H1 (cell line): ENCODE data around the gene ZNRF3. TPM values are rescaled to one million over a fixed set of nuclear protein-coding genes. Genes with fewer than 3 reads are reported as not detected.

Experiments
- CTCF ChIA-PET: fragments of 300-600 bp; sonication (Branson Sonifier 250); formaldehyde crosslinking; loops from one replicate; lab custom pipeline; 2021; ENCODE audit not compliant: partially characterized antibody; lab: Charles Lee
- POLR2A ChIA-PET: fragments of 300-600 bp; sonication (Branson Sonifier 250); formaldehyde crosslinking; loops from one replicate; lab custom pipeline; 2021; ENCODE audit warnings: inconsistent platforms; ENCODE audit not compliant: partially characterized antibody; lab: Charles Lee
- DNase-seq, 2 experiments: peaks; one replicate each; pipeline versions ENCODE4 v3.0.0 to v3.0.0-alpha.2; 2010 to 2022; ENCODE audit warnings: low spot score in 2 of 2, low read depth in 1 of 2, mixed read lengths in 1 of 2
- FAIRE-seq: peaks from 2 replicates; lab custom pipeline; 2011; peaks lifted over from hg19 to GRCh38; lab: Jason Lieb, UNC
- H2AFZ ChIP-seq: 2 replicates; pipeline ENCODE4 v1.8.1; 2012; ENCODE audit warnings: low read length, inconsistent platforms
- H2AK5ac ChIP-seq: 2 replicates; pipeline ENCODE4 v1.6.1; 2013; ENCODE audit warnings: low read depth, low read length
- H2BK120ac ChIP-seq: replicated peaks from 2 replicates; pipeline ENCODE3; 2013; ENCODE audit warnings: low read depth, low read length, inconsistent platforms
- H2BK12ac ChIP-seq: 2 replicates; pipeline ENCODE4 v1.6.1; 2013; ENCODE audit warnings: low read depth, low read length
- H2BK15ac ChIP-seq: 2 replicates; pipeline ENCODE4 v1.6.1; 2013; ENCODE audit warnings: low read length
- H2BK20ac ChIP-seq: 2 replicates; pipeline ENCODE4 v1.6.1; 2013; ENCODE audit warnings: low read length
- H2BK5ac ChIP-seq: 2 replicates; pipeline ENCODE4 v1.6.1; 2013; ENCODE audit warnings: low read depth, low read length
- H3K14ac ChIP-seq: 2 replicates; pipeline ENCODE4 v1.6.1; 2013; ENCODE audit warnings: inconsistent platforms; ENCODE audit not compliant: insufficient read length
- H3K18ac ChIP-seq: 2 replicates; pipeline ENCODE4 v1.6.1; 2013; ENCODE audit warnings: low read length; ENCODE audit errors: extremely low read depth
- H3K23ac ChIP-seq: 2 replicates; pipeline ENCODE4 v1.6.1; 2013; ENCODE audit warnings: inconsistent platforms; ENCODE audit not compliant: insufficient read length
- H3K23me2 ChIP-seq: 2 replicates; pipeline ENCODE4 v1.6.1; 2013; ENCODE audit warnings: low read depth, low read length
- H3K27ac ChIP-seq: 2 replicates; pipeline ENCODE4 v1.6.1; 2011; ENCODE audit warnings: low read depth, low read length, inconsistent platforms
- H3K27me3 ChIP-seq, 4 experiments: replicated peaks in 1 of 4; 1 replicate in 1 of 4; 2 replicates in 3 of 4; pipeline versions ENCODE4 v1.6.1 to v1.8.1; 2011 to 2013; ENCODE audit warnings: low read length in 3 of 4, mild to moderate bottlenecking in 3 of 4, inconsistent platforms in 2 of 4, mixed read lengths in 2 of 4, moderate library complexity in 1 of 4; ENCODE audit not compliant: control insufficient read depth in 3 of 4, insufficient read depth in 3 of 4; ENCODE audit errors: extremely low read depth in 1 of 4
- H3K36me3 ChIP-seq, 4 experiments: 2 replicates each; pipeline versions ENCODE4 v1.6.1 to v1.8.1; 2011 to 2013; ENCODE audit warnings: mild to moderate bottlenecking in 4 of 4, low read length in 3 of 4, moderate library complexity in 2 of 4, control low read depth in 1 of 4, inconsistent platforms in 1 of 4; ENCODE audit not compliant: insufficient read depth in 4 of 4, control insufficient read depth in 2 of 4
- H3K4ac ChIP-seq: replicated peaks from 2 replicates; pipeline ENCODE3; 2013; ENCODE audit warnings: low read length, low read depth, mixed read lengths, inconsistent platforms; ENCODE audit not compliant: insufficient read length
- H3K4me1 ChIP-seq, 4 experiments: replicated peaks in 1 of 4; 1 replicate in 1 of 4; 2 replicates in 3 of 4; pipeline versions ENCODE4 v1.6.1 to v1.8.1; 2011 to 2013; ENCODE audit warnings: low read length in 3 of 4, inconsistent platforms in 2 of 4, mixed read lengths in 1 of 4; ENCODE audit not compliant: insufficient read depth in 4 of 4, control insufficient read depth in 3 of 4
- H3K4me2 ChIP-seq, 2 experiments: 2 replicates each; pipeline versions ENCODE4 v1.6.1 to v1.8.1; 2011 to 2013; ENCODE audit warnings: low read depth in 2 of 2, low read length in 2 of 2, control low read depth in 1 of 2, inconsistent platforms in 1 of 2, mild to moderate bottlenecking in 1 of 2; ENCODE audit not compliant: insufficient read depth in 1 of 2
- H3K4me3 ChIP-seq, 4 experiments: fragments of 200-600, 300-600 bp in 1 of 4; sonication (generic), shearing (Covaris generic), sonication (Bioruptor Twin) in 1 of 4; 2 replicates each; pipeline versions ENCODE4 v1.5.1 to v1.8.1; 2011 to 2016; ENCODE audit warnings: low read length in 4 of 4, low read depth in 3 of 4, control low read depth in 2 of 4, inconsistent platforms in 2 of 4, mild to moderate bottlenecking in 2 of 4, mixed read lengths in 1 of 4, moderate library complexity in 1 of 4; ENCODE audit not compliant: insufficient read depth in 2 of 4; ENCODE audit errors: extremely low read depth in 1 of 4
- H3K56ac ChIP-seq: replicated peaks from 2 replicates; pipeline ENCODE3; 2013; ENCODE audit warnings: low read depth, mild to moderate bottlenecking, mixed read lengths, low read length, inconsistent platforms; ENCODE audit not compliant: insufficient read length
- H3K79me1 ChIP-seq: 2 replicates; pipeline ENCODE4 v1.6.1; 2013; ENCODE audit warnings: low read depth, low read length, control low read depth
- H3K79me2 ChIP-seq, 2 experiments: 2 replicates each; pipeline versions ENCODE4 v1.6.1 to v1.8.1; 2012 to 2013; ENCODE audit warnings: low read length in 2 of 2, mild to moderate bottlenecking in 2 of 2, inconsistent platforms in 1 of 2; ENCODE audit not compliant: insufficient read depth in 2 of 2, control insufficient read depth in 1 of 2
- H3K9ac ChIP-seq, 4 experiments: replicated peaks in 1 of 4; 1 replicate in 1 of 4; 2 replicates in 3 of 4; pipeline versions ENCODE4 v1.6.1 to v1.8.1; 2011 to 2013; ENCODE audit warnings: low read depth in 3 of 4, low read length in 3 of 4, control low read depth in 2 of 4, mild to moderate bottlenecking in 2 of 4, moderate library complexity in 2 of 4, inconsistent platforms in 1 of 4; ENCODE audit errors: extremely low read depth in 1 of 4
- H3K9me3 ChIP-seq, 2 experiments: 2 replicates each; pipeline versions ENCODE4 v1.6.1 to v1.8.1; 2012 to 2013; ENCODE audit warnings: mild to moderate bottlenecking in 2 of 2, moderate library complexity in 2 of 2, control low read depth in 1 of 2, inconsistent platforms in 1 of 2, low read depth in 1 of 2, low read length in 1 of 2, mixed read lengths in 1 of 2; ENCODE audit not compliant: insufficient read depth in 2 of 2
- H4K20me1 ChIP-seq, 2 experiments: replicated peaks in 1 of 2; 2 replicates each; pipeline versions ENCODE3 to v1.8.1; 2011 to 2013; ENCODE audit warnings: inconsistent platforms in 2 of 2, low read length in 2 of 2, mild to moderate bottlenecking in 1 of 2; ENCODE audit not compliant: insufficient read depth in 2 of 2, control insufficient read depth in 1 of 2
- H4K5ac ChIP-seq: 2 replicates; pipeline ENCODE4 v1.6.1; 2013; ENCODE audit warnings: low read length, low read depth, mixed read lengths, inconsistent platforms; ENCODE audit not compliant: insufficient read length
- H4K8ac ChIP-seq: 2 replicates; pipeline ENCODE4 v1.8.0; 2013; ENCODE audit warnings: mild to moderate bottlenecking, moderate library complexity, low read length, inconsistent platforms; ENCODE audit not compliant: insufficient read depth; ENCODE audit errors: extremely low read depth
- H4K91ac ChIP-seq: replicated peaks from 2 replicates; pipeline ENCODE3; 2013; ENCODE audit warnings: low read length, mixed read lengths, inconsistent platforms; ENCODE audit not compliant: insufficient read length
- HDAC6 ChIP-seq: IDR thresholded peaks from one replicate; pipeline ENCODE4 v1.7.1; 2012; ENCODE audit warnings: low read depth, mild to moderate bottlenecking, inconsistent platforms, low read length, moderate library complexity
- JUND ChIP-seq: IDR thresholded peaks from 2 replicates; pipeline ENCODE4 v1.6.1; 2011; ENCODE audit warnings: mild to moderate bottlenecking, improper control_type of control experiment, low read length
- RXRA ChIP-seq: IDR thresholded peaks from 2 replicates; pipeline ENCODE4 v1.6.1; 2011; ENCODE audit warnings: low read depth, mild to moderate bottlenecking, low read length, moderate library complexity; ENCODE audit not compliant: insufficient read depth
- SP4 ChIP-seq: IDR thresholded peaks from 2 replicates; pipeline ENCODE4 v1.6.1; 2012; ENCODE audit warnings: low read length, inconsistent platforms
- TCF12 ChIP-seq: IDR thresholded peaks from 2 replicates; pipeline ENCODE4 v1.6.1; 2011; ENCODE audit warnings: low read depth, mild to moderate bottlenecking, low read length
- YY1 ChIP-seq: IDR thresholded peaks from 2 replicates; pipeline ENCODE4 v1.6.1; 2011; ENCODE audit warnings: low read depth, mild to moderate bottlenecking, low read length
- WGBS, 2 experiments: shearing (Covaris generic) in 1 of 2; methylation state at CpG; one replicate each; pipeline versions ENCODE4 v1.1.6 to v1.1.7; 2013 to 2015; ENCODE audit warnings: low lambda C conversion rate in 2 of 2, mixed read lengths in 2 of 2, inconsistent platforms in 1 of 2, low coverage in 1 of 2, missing lambda C conversion rate in 1 of 2; ENCODE audit not compliant: insufficient replicate concordance in 2 of 2, insufficient coverage in 1 of 2, insufficient read length in 1 of 2; ENCODE audit errors: extremely low coverage in 1 of 2, missing lambda C conversion rate in 1 of 2; 5-methylcytosine and 5-hydroxymethylcytosine counted together
- polyA plus RNA-seq, 7 experiments: library from polyadenylated mRNA; depleted of rRNA in 3 of 7; stranded (reverse) in 5 of 7; unstranded in 2 of 7; fragments of >200 nt in 5 of 7; fragments of 200-250 nt in 2 of 7; gene quantifications; 1 replicate in 5 of 7; 2 replicates in 1 of 7; 4 replicates in 1 of 7; pipeline versions ENCODE4 v1.2.1 to v1.2.3, GENCODE V29; 2011 to 2013; ENCODE audit warnings: missing spikeins in 2 of 7, mixed read lengths in 2 of 7
- total RNA-seq: library from RNA; stranded (reverse); fragmentation: NEBNext Ultra II Directional; extraction: Animal tissue kit (Norgen Biotek cat#: 25700); gene quantifications from 2 replicates; pipeline ENCODE4 v1.2.1, GENCODE V29; 2021
- TF ChIP-seq, protein P1 (sequence below): IDR thresholded peaks from 2 replicates; pipeline ENCODE4 v1.6.1; 2012; ENCODE audit warnings: inconsistent platforms
- TF ChIP-seq, protein P2 (sequence below), 3 experiments: IDR thresholded peaks; 1 replicate in 2 of 3; 2 replicates in 1 of 3; pipeline versions ENCODE4 v1.5.1 to v1.6.1; 2011; ENCODE audit warnings: low read length in 3 of 3, mild to moderate bottlenecking in 3 of 3, inconsistent platforms in 2 of 3, low read depth in 1 of 3, moderate library complexity in 1 of 3; ENCODE audit not compliant: insufficient read depth in 1 of 3; ENCODE audit errors: control extremely low read depth in 1 of 3
- TF ChIP-seq, protein P3 (sequence below): IDR thresholded peaks from 2 replicates; pipeline ENCODE4 v1.6.1; 2012; ENCODE audit warnings: inconsistent platforms

Gene ZNRF3
- total and polyA plus RNA-seq, 2 of the 8 experiments (the other 6 are each of a cell fraction or from before 2014, with no cell fraction given), result 14.1 to 21.7 TPM

- FAIRE-seq (no peak), DNase-seq (no peak)
- Histone ChIP-seq H3K18ac (no peak overlapping the region), H3K4me3 (no peak overlapping the region), H3K23me2 (no peaks in the 10 kb centered on the region), H3K23ac (no peak overlapping the region), H3K9ac (no peak overlapping the region), H3K56ac (no peak overlapping the region), H2AFZ (no peak overlapping the region), H2BK15ac (peak overlapping the region; percentile 40; the same call in 1 of the 2 replicates), H2AK5ac (0 out of 2 replicates have a peak overlapping the region, but pooled peaks have one; percentile 45), H3K79me1 (peaks cover 32% of the 10 kb centered on the region), H3K4me1 (peaks cover 5 to 11% (median 10%) of the 10 kb centered on the region in 4 experiments; a peak in 6 of 7 replicates), H3K79me2 (peaks cover 4 to 93% of the 10 kb centered on the region in 2 experiments; a peak in 3 of 4 replicates), H2BK5ac (no peak overlapping the region), H4K5ac (no peak overlapping the region), H3K4me2 (no peak overlapping the region), H2BK120ac (no peak overlapping the region), H3K4ac (peak overlapping the region; percentile 16), H4K8ac (no peak overlapping the region), H3K36me3 (no peaks in the 10 kb centered on the region), H3K27me3 (no peaks in the 10 kb centered on the region), H2BK20ac (no peak overlapping the region), H4K91ac (no peak overlapping the region), H3K27ac (no peak overlapping the region), H3K9me3 (no peaks in the 10 kb centered on the region), H3K14ac (no peak overlapping the region), H4K20me1 (peaks cover 5 to 20% of the 10 kb centered on the region in 2 experiments), H2BK12ac (no peak overlapping the region)
- POLR2A ChIA-PET, result interaction anchor here (0.7 to 1.7 kb wide), 4 partner anchors 8 to 28 kb away, joined by 3 to 4 read pairs (median 4); no protein-coding TSS in a partner anchor
- CTCF ChIA-PET, result interaction anchor here (0.6 to 1.5 kb wide), 8 partner anchors 8 to 100 kb away, joined by 3 to 7 read pairs (median 4); no protein-coding TSS in a partner anchor
- 90% methylated on average over 5 of the region's 5 CpGs; no CpG with 5 or more reads in 1 of the 2 experiments for WGBS, 2 experiments
- TF ChIP-seq, protein P1, sequence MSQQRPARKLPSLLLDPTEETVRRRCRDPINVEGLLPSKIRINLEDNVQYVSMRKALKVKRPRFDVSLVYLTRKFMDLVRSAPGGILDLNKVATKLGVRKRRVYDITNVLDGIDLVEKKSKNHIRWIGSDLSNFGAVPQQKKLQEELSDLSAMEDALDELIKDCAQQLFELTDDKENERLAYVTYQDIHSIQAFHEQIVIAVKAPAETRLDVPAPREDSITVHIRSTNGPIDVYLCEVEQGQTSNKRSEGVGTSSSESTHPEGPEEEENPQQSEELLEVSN, result no peak
- TF ChIP-seq YY1 (no peak), TCF12 (no peak), HDAC6 (no peak), RXRA (no peak), JUND (no peak), SP4 (no peak)
- TF ChIP-seq, protein P2, sequence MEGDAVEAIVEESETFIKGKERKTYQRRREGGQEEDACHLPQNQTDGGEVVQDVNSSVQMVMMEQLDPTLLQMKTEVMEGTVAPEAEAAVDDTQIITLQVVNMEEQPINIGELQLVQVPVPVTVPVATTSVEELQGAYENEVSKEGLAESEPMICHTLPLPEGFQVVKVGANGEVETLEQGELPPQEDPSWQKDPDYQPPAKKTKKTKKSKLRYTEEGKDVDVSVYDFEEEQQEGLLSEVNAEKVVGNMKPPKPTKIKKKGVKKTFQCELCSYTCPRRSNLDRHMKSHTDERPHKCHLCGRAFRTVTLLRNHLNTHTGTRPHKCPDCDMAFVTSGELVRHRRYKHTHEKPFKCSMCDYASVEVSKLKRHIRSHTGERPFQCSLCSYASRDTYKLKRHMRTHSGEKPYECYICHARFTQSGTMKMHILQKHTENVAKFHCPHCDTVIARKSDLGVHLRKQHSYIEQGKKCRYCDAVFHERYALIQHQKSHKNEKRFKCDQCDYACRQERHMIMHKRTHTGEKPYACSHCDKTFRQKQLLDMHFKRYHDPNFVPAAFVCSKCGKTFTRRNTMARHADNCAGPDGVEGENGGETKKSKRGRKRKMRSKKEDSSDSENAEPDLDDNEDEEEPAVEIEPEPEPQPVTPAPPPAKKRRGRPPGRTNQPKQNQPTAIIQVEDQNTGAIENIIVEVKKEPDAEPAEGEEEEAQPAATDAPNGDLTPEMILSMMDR (IDR thresholded peaks at IDR 0.05; ENCODE audit: control extremely low read depth in 1 of 3, insufficient read depth in 1 of 3, low read depth in 1 of 3, low read length in 3 of 3), result no peak
- TF ChIP-seq, protein P3, sequence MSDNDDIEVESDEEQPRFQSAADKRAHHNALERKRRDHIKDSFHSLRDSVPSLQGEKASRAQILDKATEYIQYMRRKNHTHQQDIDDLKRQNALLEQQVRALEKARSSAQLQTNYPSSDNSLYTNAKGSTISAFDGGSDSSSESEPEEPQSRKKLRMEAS, result no peak
These were observed 48.6 kb downstream of the ZNRF3 start for GRCh38 chr22:28931844-28932567.
